K562 (cell line): ENCODE measurements around the gene MAN1B1. TPM values are rescaled to one million over a fixed set of nuclear protein-coding genes. Genes with fewer than 3 reads are reported as not detected.

ENCODE experiments used
- ATAC-seq: fragments of 200-7000 bp; cut with Tn5 transposase; 3 replicates; pipeline ENCODE4 v1.9.1; 2020; ENCODE audit warnings: moderate library complexity
- BruUV-seq: library from RNA; stranded (reverse); fragments of 400-500 nt; replicated peaks from 2 replicates; lab custom pipeline; 2021; lab: Mats Ljungman, UMichigan
- CTCF ChIA-PET: fragments of 300-600 bp; formaldehyde crosslinking; extraction: SDS; loops from one replicate; lab custom pipeline; 2021; ENCODE audit warnings: low intra/inter-chr PET ratio; lab: Yijun Ruan, JAX
- POLR2A ChIA-PET: fragments of 300-600, 350-650 bp; sonication (Branson Sonifier 250); formaldehyde crosslinking; extraction: SDS; loops from one replicate; lab custom pipeline; 2021; ENCODE audit warnings: antibody characterized with exemption, inconsistent platforms; lab: Yijun Ruan, JAX
- DNase-seq, 4 experiments: peaks; one replicate each; pipeline versions ENCODE4 v3.0.0 to v3.0.0-alpha.2; 2011 to 2018; ENCODE audit warnings: low spot score in 3 of 4, mixed read lengths in 3 of 4; ENCODE audit errors: extremely low read depth in 1 of 4
- FAIRE-seq: peaks from 2 replicates; lab custom pipeline; 2011; peaks lifted over from hg19 to GRCh38; lab: Jason Lieb, UNC
- H2AFZ ChIP-seq: 2 replicates; pipeline ENCODE4 v1.6.0; 2011; ENCODE audit warnings: low read depth, low read length, control low read depth, inconsistent platforms
- H3K27ac ChIP-seq: fragments of 200-600 bp; 3 replicates; pipeline ENCODE4 v1.8.0; 2011; ENCODE audit warnings: low read depth, mild to moderate bottlenecking, control low read depth, inconsistent platforms, low read length, moderate library complexity, mixed read lengths; ENCODE audit errors: extremely low read depth
- H3K27me3 ChIP-seq, 2 experiments: fragments of 300-600 bp in 1 of 2; 2 replicates in 1 of 2; 3 replicates in 1 of 2; pipeline versions ENCODE4 v1.6.0 to v1.8.0; 2011; ENCODE audit warnings: inconsistent platforms in 2 of 2, low read length in 2 of 2, mild to moderate bottlenecking in 1 of 2, mixed read lengths in 1 of 2, moderate library complexity in 1 of 2; ENCODE audit not compliant: control insufficient read depth in 2 of 2, insufficient read depth in 2 of 2
- H3K36me3 ChIP-seq: fragments of 300-600 bp; 3 replicates; pipeline ENCODE4 v1.8.0; 2011; ENCODE audit warnings: mild to moderate bottlenecking, low read length, inconsistent platforms; ENCODE audit not compliant: control insufficient read depth, insufficient read depth
- H3K4me1 ChIP-seq, 2 experiments: fragments of 200-600 bp in 1 of 2; replicated peaks in 1 of 2; 2 replicates in 1 of 2; 3 replicates in 1 of 2; pipeline versions ENCODE4 v1.5.1 to v1.8.0; 2011; ENCODE audit warnings: inconsistent platforms in 2 of 2, low read length in 2 of 2, mild to moderate bottlenecking in 1 of 2, mixed read lengths in 1 of 2, moderate library complexity in 1 of 2; ENCODE audit not compliant: control insufficient read depth in 2 of 2, insufficient read depth in 2 of 2
- H3K4me2 ChIP-seq: 2 replicates; pipeline ENCODE4 v1.6.1; 2011; ENCODE audit warnings: low read length, control low read depth, inconsistent platforms, mixed read lengths; ENCODE audit not compliant: insufficient read depth
- H3K4me3 ChIP-seq: fragments of 200-600 bp; sonication (generic), shearing (Covaris generic); 2 replicates; pipeline ENCODE4 v1.5.1; 2016; ENCODE audit warnings: control low read depth, inconsistent platforms
- H3K79me2 ChIP-seq: fragments of 200-600 bp; 3 replicates; pipeline ENCODE4 v1.8.0; 2011; ENCODE audit warnings: low read length, inconsistent platforms; ENCODE audit not compliant: control insufficient read depth, insufficient read depth
- H3K9ac ChIP-seq, 2 experiments: 2 replicates each; pipeline versions ENCODE4 v1.6.0 to v1.6.1; 2011; ENCODE audit warnings: low read depth in 2 of 2, low read length in 2 of 2, control low read depth in 1 of 2, inconsistent platforms in 1 of 2, mild to moderate bottlenecking in 1 of 2, mixed read lengths in 1 of 2; ENCODE audit not compliant: insufficient read depth in 1 of 2
- H3K9me1 ChIP-seq: one replicate; pipeline ENCODE4 v1.6.0; 2011; ENCODE audit warnings: inconsistent platforms, mild to moderate bottlenecking, low read length, moderate library complexity; ENCODE audit not compliant: control insufficient read depth, insufficient read depth
- H3K9me3 ChIP-seq: replicated peaks from 2 replicates; pipeline ENCODE4 v1.5.1; 2011; ENCODE audit warnings: low read depth, low read length, inconsistent platforms; ENCODE audit not compliant: control insufficient read depth, insufficient read depth
- H4K20me1 ChIP-seq: replicated peaks from 2 replicates; pipeline ENCODE4 v1.6.1; 2011; ENCODE audit warnings: low read length, inconsistent platforms, mixed read lengths; ENCODE audit not compliant: control insufficient read depth, insufficient read depth
- ATF1 ChIP-seq, 2 experiments: fragments of 450-650 bp in 1 of 2; IDR thresholded peaks; 2 replicates each; pipeline ENCODE4 v1.6.1; 2016; ENCODE audit warnings: missing compliant biosample characterization in 1 of 2, missing genetic modification characterization in 1 of 2
- ATF3 ChIP-seq, 2 experiments: fragments of 450-650 bp in 1 of 2; sonication (generic) in 1 of 2; formaldehyde crosslinking in 1 of 2; IDR thresholded peaks in 1 of 2; conservative IDR thresholded peaks in 1 of 2; 2 replicates each; pipeline versions ENCODE4 v1.6.1 to v1.8.1; 2016 to 2023; ENCODE audit warnings: mild to moderate bottlenecking in 2 of 2, moderate library complexity in 2 of 2, inconsistent platforms in 1 of 2, missing genetic modification reagents in 1 of 2
- CREM ChIP-seq: IDR thresholded peaks from 2 replicates; pipeline ENCODE4 v1.6.1; 2014; ENCODE audit warnings: antibody characterized with exemption, low read depth
- KDM1A ChIP-seq, 2 experiments: fragments of 450-650 bp; IDR thresholded peaks; 2 replicates each; pipeline ENCODE4 v1.6.1; 2016; ENCODE audit warnings: mild to moderate bottlenecking in 2 of 2
- RCOR1 ChIP-seq, 2 experiments: IDR thresholded peaks; 2 replicates each; pipeline ENCODE4 v1.6.1; 2012; ENCODE audit warnings: low read depth in 2 of 2, low read length in 2 of 2, borderline replicate concordance in 1 of 2, improper control_type of control experiment in 1 of 2
- RFX1 ChIP-seq: fragments of 450-650 bp; IDR thresholded peaks from 2 replicates; pipeline ENCODE4 v1.6.1; 2016; ENCODE audit warnings: mild to moderate bottlenecking, moderate library complexity
- SIN3B ChIP-seq: fragments of 450-650 bp; IDR thresholded peaks from 2 replicates; pipeline ENCODE4 v1.6.1; 2017; ENCODE audit warnings: low read depth, mild to moderate bottlenecking, moderate library complexity
- WGBS: fragments of 100-300 bp; shearing (Covaris generic); methylation state at CpG from one replicate; pipeline ENCODE4 v1.1.6; 2016; ENCODE audit warnings: low coverage, mixed read lengths; ENCODE audit not compliant: insufficient coverage; ENCODE audit errors: missing lambda C conversion rate; 5-methylcytosine and 5-hydroxymethylcytosine counted together
- in situ Hi-C: fragments of 300-500 bp; cut with MboI; formaldehyde crosslinking; loops from 4 replicates; pipeline ENCODE4 v1.15.0; 2018; ENCODE audit warnings: inconsistent platforms, mixed read lengths
- intact Hi-C: fragments of 100-400 bp; cut with micrococcal nuclease; formaldehyde crosslinking; loops from 2 replicates; pipeline ENCODE4 v1.14.2; 2022
- polyA plus RNA-seq, 8 experiments: library from polyadenylated mRNA; depleted of rRNA in 4 of 8; stranded (reverse) in 5 of 8; unstranded in 3 of 8; fragments of >200 nt; fragmentation: Nextera tagmentation in 2 of 8; fragmentation: Illumina TruSeq in 1 of 8; extraction: Ambion mirVana in 2 of 8; extraction: Trizol in 1 of 8; gene quantifications; 2 replicates each; pipeline versions ENCODE4 v1.2.1 to v1.2.3, GENCODE V29; 2011 to 2014; ENCODE audit warnings: inconsistent platforms in 1 of 8, missing spikeins in 1 of 8
- total RNA-seq, 7 experiments: library from RNA; depleted of rRNA in 6 of 7; stranded (reverse); fragments of >200 nt in 6 of 7; fragmentation: Illumina TruSeq in 2 of 7; extraction: Trizol in 2 of 7; gene quantifications; 2 replicates each; pipeline versions ENCODE4 v1.2.1 to v1.2.3, GENCODE V29; 2011 to 2021; ENCODE audit warnings: low replicate concordance in 1 of 7
- TF ChIP-seq, protein P1 (sequence below): sonication (generic); formaldehyde crosslinking; IDR thresholded peaks from 2 replicates; pipeline ENCODE4 v1.4.0; 2020; ENCODE audit warnings: mild to moderate bottlenecking, missing genetic modification reagents
- TF ChIP-seq, protein P2 (sequence below): sonication (generic); formaldehyde crosslinking; IDR thresholded peaks from 2 replicates; pipeline ENCODE4 v1.8.1; 2022; ENCODE audit warnings: missing genetic modification reagents
- TF ChIP-seq, protein P3 (sequence below): fragments of 200-400 bp; formaldehyde crosslinking; IDR thresholded peaks from 2 replicates; pipeline ENCODE4 v1.6.1; 2017; ENCODE audit warnings: mild to moderate bottlenecking, low read depth, low read length, moderate library complexity

MAN1B1 gene
- total and polyA plus RNA-seq, 9 of the 15 experiments (the other 6 are each of a cell fraction or from before 2014, with no cell fraction given), result 0.55 to 36.6 (median 27.3) TPM

GRCh38 chr9:137138058-137138721, 51.4 kb downstream of the MAN1B1 start:
- Histone ChIP-seq H3K27me3 (peaks cover 43 to 76% of the 10 kb centered on the region in 2 experiments; a peak in 4 of 5 replicates), H3K4me2 (no peak overlapping the region), H3K79me2 (no peaks in the 10 kb centered on the region), H3K9me1 (no peaks in the 10 kb centered on the region), H3K4me1 (peaks cover 0 to 52% of the 10 kb centered on the region in 2 experiments; a peak in 2 of 5 replicates), H3K9me3 (no peaks in the 10 kb centered on the region), H4K20me1 (peaks cover 19% of the 10 kb centered on the region), H3K36me3 (no peaks in the 10 kb centered on the region), H3K27ac (no peak overlapping the region), H3K9ac (no peak overlapping the region), H3K4me3 (no peak overlapping the region), H2AFZ (no peak overlapping the region)
- in situ Hi-C loops, result no loop called here
- intact Hi-C loops, result no loop called here
- POLR2A ChIA-PET, result interaction anchor here (0.7 to 2.5 kb wide), 5 partner anchors 8 to 51 kb away, joined by 3 to 22 read pairs (median 3); no protein-coding TSS in a partner anchor
- no TSS peak for BruUV-seq
- ATAC-seq (peak; percentile 67), FAIRE-seq (no peak), DNase-seq (peak; percentile 51 to 61 (median 55))
- 7% methylated on average over 21 of the region's 25 CpGs for WGBS
- TF ChIP-seq, protein P1, sequence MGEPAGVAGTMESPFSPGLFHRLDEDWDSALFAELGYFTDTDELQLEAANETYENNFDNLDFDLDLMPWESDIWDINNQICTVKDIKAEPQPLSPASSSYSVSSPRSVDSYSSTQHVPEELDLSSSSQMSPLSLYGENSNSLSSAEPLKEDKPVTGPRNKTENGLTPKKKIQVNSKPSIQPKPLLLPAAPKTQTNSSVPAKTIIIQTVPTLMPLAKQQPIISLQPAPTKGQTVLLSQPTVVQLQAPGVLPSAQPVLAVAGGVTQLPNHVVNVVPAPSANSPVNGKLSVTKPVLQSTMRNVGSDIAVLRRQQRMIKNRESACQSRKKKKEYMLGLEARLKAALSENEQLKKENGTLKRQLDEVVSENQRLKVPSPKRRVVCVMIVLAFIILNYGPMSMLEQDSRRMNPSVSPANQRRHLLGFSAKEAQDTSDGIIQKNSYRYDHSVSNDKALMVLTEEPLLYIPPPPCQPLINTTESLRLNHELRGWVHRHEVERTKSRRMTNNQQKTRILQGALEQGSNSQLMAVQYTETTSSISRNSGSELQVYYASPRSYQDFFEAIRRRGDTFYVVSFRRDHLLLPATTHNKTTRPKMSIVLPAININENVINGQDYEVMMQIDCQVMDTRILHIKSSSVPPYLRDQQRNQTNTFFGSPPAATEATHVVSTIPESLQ (CRISPR knock-in tag), result no peak
- TF ChIP-seq ATF1 (CRISPR knock-in tag; IDR thresholded peaks at IDR 0.05) (no peak), ATF1 (tag; IDR thresholded peaks at IDR 0.05) (peak; percentile 66), SIN3B (no peak), RCOR1 (IDR thresholded peaks at IDR 0.05; ENCODE audit: borderline replicate concordance in 1 of 2, low read depth in 2 of 2, low read length in 2 of 2) (peak in 1 of 2 experiments; percentile 62; a peak in 2 of 4 replicates), RFX1 (peak; percentile 82), CREM (peak; percentile 54; the same call in 1 of the 2 replicates), KDM1A (IDR thresholded peaks at IDR 0.05) (0 out of 4 replicates have a peak, but pooled peaks of 1 of the 2 experiments have one; percentile 41), ATF3 (IDR thresholded peaks at IDR 0.05) (0 out of 2 replicates have a peak, but pooled peaks have one; percentile 34), ATF3 (CRISPR knock-in tag; conservative IDR thresholded peaks at IDR 0.05) (no peak)
- TF ChIP-seq, protein P2, sequence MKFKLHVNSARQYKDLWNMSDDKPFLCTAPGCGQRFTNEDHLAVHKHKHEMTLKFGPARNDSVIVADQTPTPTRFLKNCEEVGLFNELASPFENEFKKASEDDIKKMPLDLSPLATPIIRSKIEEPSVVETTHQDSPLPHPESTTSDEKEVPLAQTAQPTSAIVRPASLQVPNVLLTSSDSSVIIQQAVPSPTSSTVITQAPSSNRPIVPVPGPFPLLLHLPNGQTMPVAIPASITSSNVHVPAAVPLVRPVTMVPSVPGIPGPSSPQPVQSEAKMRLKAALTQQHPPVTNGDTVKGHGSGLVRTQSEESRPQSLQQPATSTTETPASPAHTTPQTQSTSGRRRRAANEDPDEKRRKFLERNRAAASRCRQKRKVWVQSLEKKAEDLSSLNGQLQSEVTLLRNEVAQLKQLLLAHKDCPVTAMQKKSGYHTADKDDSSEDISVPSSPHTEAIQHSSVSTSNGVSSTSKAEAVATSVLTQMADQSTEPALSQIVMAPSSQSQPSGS (CRISPR knock-in tag), result peak; percentile 66; the same call in 1 of the 2 replicates
- TF ChIP-seq, protein P3, sequence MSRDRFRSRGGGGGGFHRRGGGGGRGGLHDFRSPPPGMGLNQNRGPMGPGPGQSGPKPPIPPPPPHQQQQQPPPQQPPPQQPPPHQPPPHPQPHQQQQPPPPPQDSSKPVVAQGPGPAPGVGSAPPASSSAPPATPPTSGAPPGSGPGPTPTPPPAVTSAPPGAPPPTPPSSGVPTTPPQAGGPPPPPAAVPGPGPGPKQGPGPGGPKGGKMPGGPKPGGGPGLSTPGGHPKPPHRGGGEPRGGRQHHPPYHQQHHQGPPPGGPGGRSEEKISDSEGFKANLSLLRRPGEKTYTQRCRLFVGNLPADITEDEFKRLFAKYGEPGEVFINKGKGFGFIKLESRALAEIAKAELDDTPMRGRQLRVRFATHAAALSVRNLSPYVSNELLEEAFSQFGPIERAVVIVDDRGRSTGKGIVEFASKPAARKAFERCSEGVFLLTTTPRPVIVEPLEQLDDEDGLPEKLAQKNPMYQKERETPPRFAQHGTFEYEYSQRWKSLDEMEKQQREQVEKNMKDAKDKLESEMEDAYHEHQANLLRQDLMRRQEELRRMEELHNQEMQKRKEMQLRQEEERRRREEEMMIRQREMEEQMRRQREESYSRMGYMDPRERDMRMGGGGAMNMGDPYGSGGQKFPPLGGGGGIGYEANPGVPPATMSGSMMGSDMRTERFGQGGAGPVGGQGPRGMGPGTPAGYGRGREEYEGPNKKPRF, result no peak
- CTCF ChIA-PET, result no interaction called here
